Testis (tissue), 2 donors: Measurements from ENCODE around the gene ADAMTSL2.

Experiments
- CTCF ChIP-seq, 3 experiments: fragments of 450-650 bp in 2 of 3; fragments of 200-600 bp in 1 of 3; sonication (generic) in 1 of 3; IDR thresholded peaks; one replicate each; pipeline ENCODE4 v1.5.1; 2016 to 2019; ENCODE audit warnings: antibody characterized with exemption in 3 of 3, mild to moderate bottlenecking in 2 of 3, moderate library complexity in 1 of 3
- POLR2A ChIP-seq: fragments of 450-650 bp; IDR thresholded peaks from one replicate; pipeline ENCODE4 v1.6.1; 2017; ENCODE audit warnings: antibody characterized with exemption, mild to moderate bottlenecking, moderate library complexity

GRCh38 chr9:133536536-133536935 lies 2.0 kb downstream of the ADAMTSL2 start:
- TF ChIP-seq CTCF (IDR thresholded peaks at IDR 0.05) (no peak), POLR2A (no peak)
